Measurements from ENCODE around the gene MPRIP. TPM values are rescaled to one million over a fixed set of nuclear protein-coding genes. Genes with fewer than 3 reads are reported as not detected.

MPRIP gene
- total and polyA plus RNA-seq, 2 donors (not counting 3 experiments of a cell fraction or from before 2014, with no cell fraction given) = 94.6 to 246 TPM

DNA sequence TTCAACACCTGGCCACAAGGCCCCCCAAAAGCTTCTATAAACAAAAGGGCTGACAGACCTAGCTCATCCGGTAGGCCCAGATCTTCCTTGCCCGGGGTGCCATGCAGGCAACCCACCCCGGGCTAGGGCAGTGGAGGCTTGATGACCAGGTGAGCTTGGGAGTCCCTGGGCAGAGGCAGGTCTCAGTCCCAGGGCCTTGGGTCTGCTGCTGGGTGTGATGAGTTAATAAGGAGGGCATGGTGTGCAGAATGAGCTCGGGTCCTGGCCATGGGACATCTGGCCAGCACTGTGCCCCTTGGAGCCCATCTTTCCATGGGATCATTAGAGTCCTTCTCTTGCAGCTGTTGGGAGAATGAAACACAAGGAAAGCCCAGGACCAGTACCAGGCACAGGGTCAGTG, 20.2 kb upstream of the MPRIP start:
- FAIRE-seq (no peak), DNase-seq (ENCODE audit: low read depth, low spot score) (no peak)
- Histone ChIP-seq H3K9ac (replicated peaks; ENCODE audit: extremely low read depth, insufficient read depth, low read length) (no peak overlapping the region), H4K20me1 (replicated peaks; ENCODE audit: control insufficient read depth, extremely low read depth, insufficient read depth, low read length) (no peaks in the 10 kb centered on the region), H3K4me1 (ENCODE audit: control insufficient read depth, extremely low read depth, insufficient read depth, low read length) (peaks cover 6% of the 10 kb centered on the region), H3K4me2 (ENCODE audit: insufficient read depth, low read length) (no peak overlapping the region), H3K4me3 (replicated peaks in 1 of 3; ENCODE audit: insufficient read depth in 1 of 3, low read depth in 1 of 3, low read length in 3 of 3) (no peak overlapping the region), H3K27ac (ENCODE audit: insufficient read depth, low read depth, low read length) (no peak overlapping the region), H3K9me1 (replicated peaks; ENCODE audit: control insufficient read depth, extremely low read depth, insufficient read depth, low read length) (no peaks in the 10 kb centered on the region), H3K9me3 (replicated peaks; ENCODE audit: control insufficient read depth, insufficient read depth, low read length) (no peaks in the 10 kb centered on the region), H3K79me2 (ENCODE audit: control insufficient read depth, insufficient read depth, low read length) (no peaks in the 10 kb centered on the region), H3K36me3 (ENCODE audit: control insufficient read depth in 2 of 2, extremely low read depth in 1 of 2, insufficient read depth in 2 of 2, low read length in 2 of 2) (no peaks in the 10 kb centered on the region), H2AFZ (ENCODE audit: low read depth, low read length) (no peak overlapping the region), H3K27me3 (ENCODE audit: control insufficient read depth in 2 of 2, insufficient read depth in 2 of 2, low read length in 2 of 2) (no peaks in the 10 kb centered on the region)
- intact Hi-C loops (cut with micrococcal nuclease) = no loop called here
- BruUV-seq (replicated peaks) = no TSS peak
- dilution Hi-C loops (cut with MboI; ENCODE audit: extremely low pct_ligation_motif_present, low sequenced_read_pairs) = no loop called here
- no peak for TF ChIP-seq JUN (IDR thresholded peaks at IDR 0.05; ENCODE audit: borderline replicate concordance, insufficient read depth, insufficient read length, low read depth)
- TF ChIP-seq, protein P1, sequence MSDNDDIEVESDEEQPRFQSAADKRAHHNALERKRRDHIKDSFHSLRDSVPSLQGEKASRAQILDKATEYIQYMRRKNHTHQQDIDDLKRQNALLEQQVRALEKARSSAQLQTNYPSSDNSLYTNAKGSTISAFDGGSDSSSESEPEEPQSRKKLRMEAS (IDR thresholded peaks at IDR 0.05; ENCODE audit: insufficient read depth, insufficient read length) = no peak
- no peak for TF ChIP-seq EZH2 (IDR thresholded peaks at IDR 0.05; ENCODE audit: borderline replicate concordance, low read depth, low read length, severe bottlenecking)
- TF ChIP-seq POLR2AphosphoS5 (IDR thresholded peaks at IDR 0.05; ENCODE audit: insufficient read depth, low read depth, low read length) = no peak
- no peak for TF ChIP-seq POLR2A (IDR thresholded peaks at IDR 0.05; ENCODE audit: low read depth, low read length)
- TF ChIP-seq FOS (IDR thresholded peaks at IDR 0.05; ENCODE audit: borderline replicate concordance, insufficient read depth, low read length) = no peak
- TF ChIP-seq, protein P2, sequence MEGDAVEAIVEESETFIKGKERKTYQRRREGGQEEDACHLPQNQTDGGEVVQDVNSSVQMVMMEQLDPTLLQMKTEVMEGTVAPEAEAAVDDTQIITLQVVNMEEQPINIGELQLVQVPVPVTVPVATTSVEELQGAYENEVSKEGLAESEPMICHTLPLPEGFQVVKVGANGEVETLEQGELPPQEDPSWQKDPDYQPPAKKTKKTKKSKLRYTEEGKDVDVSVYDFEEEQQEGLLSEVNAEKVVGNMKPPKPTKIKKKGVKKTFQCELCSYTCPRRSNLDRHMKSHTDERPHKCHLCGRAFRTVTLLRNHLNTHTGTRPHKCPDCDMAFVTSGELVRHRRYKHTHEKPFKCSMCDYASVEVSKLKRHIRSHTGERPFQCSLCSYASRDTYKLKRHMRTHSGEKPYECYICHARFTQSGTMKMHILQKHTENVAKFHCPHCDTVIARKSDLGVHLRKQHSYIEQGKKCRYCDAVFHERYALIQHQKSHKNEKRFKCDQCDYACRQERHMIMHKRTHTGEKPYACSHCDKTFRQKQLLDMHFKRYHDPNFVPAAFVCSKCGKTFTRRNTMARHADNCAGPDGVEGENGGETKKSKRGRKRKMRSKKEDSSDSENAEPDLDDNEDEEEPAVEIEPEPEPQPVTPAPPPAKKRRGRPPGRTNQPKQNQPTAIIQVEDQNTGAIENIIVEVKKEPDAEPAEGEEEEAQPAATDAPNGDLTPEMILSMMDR (IDR thresholded peaks at IDR 0.05; ENCODE audit: extremely low read depth in 1 of 2, insufficient read depth in 1 of 2, low read depth in 1 of 2, low read length in 2 of 2) = no peak
- TF ChIP-seq MYC (IDR thresholded peaks at IDR 0.05; ENCODE audit: low read depth, low read length) = no peak
- no peak for TF ChIP-seq GATA2 (IDR thresholded peaks at IDR 0.05; ENCODE audit: insufficient read depth, insufficient read length, low read depth, low read length)
- POLR2A ChIA-PET = no interaction called here
- CTCF ChIA-PET = interaction anchor here (1.2 kb wide), 1 partner anchor 13 kb away, joined by 3 read pairs; no protein-coding TSS in a partner anchor

Data from endothelial cell of umbilical vein (primary cell).